Measurements from ENCODE around the gene PCDHB15.
"Not testable (repeated sequence)": the region's sequence is repeated elsewhere in the genome, so short reads cannot be mapped to it uniquely, and the experiment has no call there.

DNA sequence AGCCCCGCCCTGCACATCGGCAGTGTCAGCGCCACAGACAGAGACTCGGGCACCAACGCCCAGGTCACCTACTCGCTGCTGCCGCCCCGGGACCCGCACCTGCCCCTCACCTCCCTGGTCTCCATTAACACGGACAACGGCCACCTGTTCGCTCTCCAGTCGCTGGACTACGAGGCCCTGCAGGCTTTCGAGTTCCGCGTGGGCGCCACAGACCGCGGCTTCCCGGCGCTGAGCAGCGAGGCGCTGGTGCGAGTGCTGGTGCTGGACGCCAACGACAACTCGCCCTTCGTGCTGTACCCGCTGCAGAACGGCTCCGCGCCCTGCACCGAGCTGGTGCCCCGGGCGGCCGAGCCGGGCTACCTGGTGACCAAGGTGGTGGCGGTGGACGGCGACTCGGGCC is 1.8 kb downstream of the PCDHB15 start:
- TF ChIP-seq, protein P1, sequence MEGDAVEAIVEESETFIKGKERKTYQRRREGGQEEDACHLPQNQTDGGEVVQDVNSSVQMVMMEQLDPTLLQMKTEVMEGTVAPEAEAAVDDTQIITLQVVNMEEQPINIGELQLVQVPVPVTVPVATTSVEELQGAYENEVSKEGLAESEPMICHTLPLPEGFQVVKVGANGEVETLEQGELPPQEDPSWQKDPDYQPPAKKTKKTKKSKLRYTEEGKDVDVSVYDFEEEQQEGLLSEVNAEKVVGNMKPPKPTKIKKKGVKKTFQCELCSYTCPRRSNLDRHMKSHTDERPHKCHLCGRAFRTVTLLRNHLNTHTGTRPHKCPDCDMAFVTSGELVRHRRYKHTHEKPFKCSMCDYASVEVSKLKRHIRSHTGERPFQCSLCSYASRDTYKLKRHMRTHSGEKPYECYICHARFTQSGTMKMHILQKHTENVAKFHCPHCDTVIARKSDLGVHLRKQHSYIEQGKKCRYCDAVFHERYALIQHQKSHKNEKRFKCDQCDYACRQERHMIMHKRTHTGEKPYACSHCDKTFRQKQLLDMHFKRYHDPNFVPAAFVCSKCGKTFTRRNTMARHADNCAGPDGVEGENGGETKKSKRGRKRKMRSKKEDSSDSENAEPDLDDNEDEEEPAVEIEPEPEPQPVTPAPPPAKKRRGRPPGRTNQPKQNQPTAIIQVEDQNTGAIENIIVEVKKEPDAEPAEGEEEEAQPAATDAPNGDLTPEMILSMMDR (conservative IDR thresholded peaks at IDR 0.05; ENCODE audit: low read length) = not testable (repeated sequence)
- TF ChIP-seq EZH2phosphoT487 (IDR thresholded peaks at IDR 0.05; ENCODE audit: borderline replicate concordance) = not testable (repeated sequence)

Measured in Loucy (cell line).